Caco-2 (cell line): ENCODE data around the gene EXOC3. TPM values are rescaled to one million over a fixed set of nuclear protein-coding genes. Genes with fewer than 3 reads are reported as not detected.

Experiments used
- Bru-seq: library from RNA; stranded (reverse); fragments of 400-500 nt; gene quantifications from one replicate; lab custom pipeline; 2021; lab: Mats Ljungman, UMichigan
- BruChase-seq, 2 experiments: library from RNA; stranded (reverse); fragments of 400-500 nt; gene quantifications; one replicate each; lab custom pipeline; 2021; lab: Mats Ljungman, UMichigan
- BruUV-seq: library from RNA; stranded (reverse); fragments of 400-500 nt; replicated peaks from 2 replicates; lab custom pipeline; 2021; lab: Mats Ljungman, UMichigan
- CTCF ChIA-PET: fragments of 300-600 bp; sonication (Branson Sonifier 250); formaldehyde crosslinking; loops from one replicate; lab custom pipeline; 2022; ENCODE audit warnings: antibody characterized with exemption; lab: Charles Lee
- POLR2A ChIA-PET: fragments of 300-600 bp; sonication (Branson Sonifier 250); formaldehyde crosslinking; loops from one replicate; lab custom pipeline; 2022; ENCODE audit warnings: antibody characterized with exemption; lab: Charles Lee
- DNase-seq, 2 experiments: peaks; one replicate each; pipeline versions ENCODE4 v3.0.0 to v3.0.0-alpha.2; 2020 to 2022
- H3K27me3 ChIP-seq: replicated peaks from 2 replicates; pipeline ENCODE4 v1.6.0; 2011; ENCODE audit warnings: low read length; ENCODE audit not compliant: control insufficient read depth, insufficient read depth
- H3K36me3 ChIP-seq: 2 replicates; pipeline ENCODE4 v1.5.1; 2011; ENCODE audit warnings: low read length; ENCODE audit not compliant: control insufficient read depth, insufficient read depth
- H3K4me1 ChIP-seq: fragments of 250-450 bp; sonication (Bioruptor Pico); 2 replicates; pipeline ENCODE4 v1.5.1; 2020; ENCODE audit warnings: mild to moderate bottlenecking
- H3K4me3 ChIP-seq: 2 replicates; pipeline ENCODE4 v1.5.1; 2011; ENCODE audit warnings: low read depth, mild to moderate bottlenecking, control low read depth, low read length
- H3K9me3 ChIP-seq: fragments of 250-450 bp; sonication (Bioruptor Pico); 2 replicates; pipeline ENCODE4 v1.5.1; 2020; ENCODE audit warnings: mild to moderate bottlenecking, moderate library complexity
- H3K27ac Mint-ChIP-seq: one replicate; pipeline ENCODE4 v1.8.0; 2022; ENCODE audit warnings: mixed read lengths; ENCODE audit not compliant: unreplicated experiment
- H3K27me3 Mint-ChIP-seq: one replicate; pipeline ENCODE4 v1.8.0; 2022; ENCODE audit warnings: mixed read lengths; ENCODE audit not compliant: insufficient read depth, unreplicated experiment
- H3K36me3 Mint-ChIP-seq: one replicate; pipeline ENCODE4 v1.8.0; 2022; ENCODE audit warnings: mild to moderate bottlenecking, mixed read lengths; ENCODE audit not compliant: insufficient read depth, unreplicated experiment
- H3K4me1 Mint-ChIP-seq: one replicate; pipeline ENCODE4 v1.8.0; 2022; ENCODE audit warnings: low read depth, mixed read lengths; ENCODE audit not compliant: unreplicated experiment
- H3K4me3 Mint-ChIP-seq: one replicate; pipeline ENCODE4 v1.8.0; 2022; ENCODE audit warnings: mild to moderate bottlenecking, moderate library complexity, mixed read lengths; ENCODE audit not compliant: unreplicated experiment
- H3K9me3 Mint-ChIP-seq: one replicate; pipeline ENCODE4 v1.8.0; 2022; ENCODE audit warnings: mixed read lengths; ENCODE audit not compliant: unreplicated experiment
- intact Hi-C: fragments of 100-400 bp; cut with micrococcal nuclease; formaldehyde crosslinking; loops from one replicate; pipeline ENCODE4 v1.10.0; 2022; ENCODE audit not compliant: unreplicated experiment
- long read RNA-seq: library from polyadenylated mRNA; stranded (forward); transcript quantifications from one replicate; pipeline ENCODE4 v2.0.0, GENCODE V29; 2022
- total RNA-seq: library from RNA; stranded (reverse); gene quantifications from 2 replicates; pipeline ENCODE4 v1.2.3, GENCODE V29; 2022
- TF ChIP-seq, protein P1 (sequence below), 2 experiments: fragments of 200-600 bp in 1 of 2; IDR thresholded peaks; 1 replicate in 1 of 2; 2 replicates in 1 of 2; pipeline versions ENCODE4 v1.5.1 to v1.8.0; 2011 to 2022; ENCODE audit warnings: antibody characterized with exemption in 1 of 2, control low read depth in 1 of 2, inconsistent platforms in 1 of 2, low read depth in 1 of 2, low read length in 1 of 2, mild to moderate bottlenecking in 1 of 2, moderate library complexity in 1 of 2; ENCODE audit not compliant: insufficient read depth in 1 of 2, severe bottlenecking in 1 of 2, unreplicated experiment in 1 of 2

EXOC3 gene
- total RNA-seq, result 41.9 and 44.5 TPM in 2 replicates
- percentile 74 among the genes with signal in this experiment for Bru-seq, nascent RNA
- BruChase-seq, experiment 1, labeled RNA remaining after a 2-hour chase, result percentile 79 among the genes with signal in this experiment
- percentile 75 among the genes with signal in this experiment for BruChase-seq, experiment 2, labeled RNA remaining after a 6-hour chase
- long read RNA-seq, partial matches to known transcripts, result 3 of 8 reads
- long read RNA-seq, other reads (novel, unspliced or antisense), result 0 of 8 reads

DNA sequence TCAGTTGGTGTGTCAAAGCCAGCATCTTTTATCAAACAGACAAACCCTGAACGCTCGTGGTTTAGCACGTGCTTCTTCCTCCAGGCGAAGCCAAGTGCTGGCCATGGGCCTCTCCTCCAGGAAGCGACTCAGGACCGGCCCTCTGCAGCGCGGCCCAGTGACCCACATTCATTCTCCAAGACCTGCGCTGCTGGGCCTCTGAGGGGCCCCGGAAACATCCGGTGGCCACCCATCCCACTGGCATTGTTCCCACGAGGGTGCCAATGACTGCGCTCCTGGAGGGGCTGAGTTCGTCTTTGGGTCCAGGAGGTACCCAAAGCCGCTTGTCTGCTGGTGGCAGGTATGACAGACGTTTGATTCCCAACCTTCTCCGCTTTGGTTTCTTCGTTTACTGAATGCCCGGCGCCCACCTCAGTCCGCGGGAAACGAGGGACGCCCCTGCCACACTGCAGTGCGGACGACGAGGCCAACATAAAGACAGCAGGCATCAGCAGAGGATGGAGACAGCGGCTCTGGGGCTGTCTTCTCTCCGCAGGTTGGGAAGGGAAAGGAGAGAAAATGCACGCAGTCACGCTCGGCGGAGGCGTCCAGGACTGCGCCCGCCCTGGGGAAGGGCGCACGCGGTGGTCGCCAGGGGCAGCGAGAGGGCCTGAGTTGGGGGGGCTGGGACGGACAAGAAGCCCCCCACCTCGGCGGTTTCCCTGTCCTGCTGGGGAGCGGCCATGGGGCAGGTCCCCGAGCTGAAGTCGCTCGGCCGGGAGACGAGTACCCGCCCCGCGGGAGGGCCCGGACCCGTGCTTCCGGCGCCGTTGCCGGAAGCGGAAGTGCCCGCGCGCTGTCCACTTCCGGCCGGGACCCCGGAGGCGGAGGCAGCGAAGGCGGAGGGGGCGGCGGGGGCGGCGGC is at the start of gene EXOC3:
Gene EXOC3 (plus strand): TSS at position 842 of the 904 bp plus-strand sequence. CDS start 3,030 bp downstream, outside the sequence.
- Histone ChIP-seq H3K9me3 (no peaks in the 10 kb centered on the region), H3K4me1 (no peaks in the 10 kb centered on the region), H3K36me3 (peaks cover 4% of the 10 kb centered on the region), H3K27me3 (no peaks in the 10 kb centered on the region), H3K4me3 (peak within 1 kb of the TSS; percentile 97)
- POLR2A ChIA-PET, result no interaction called here
- peak; percentile 56 to 78 for DNase-seq
- TF ChIP-seq, protein P1, sequence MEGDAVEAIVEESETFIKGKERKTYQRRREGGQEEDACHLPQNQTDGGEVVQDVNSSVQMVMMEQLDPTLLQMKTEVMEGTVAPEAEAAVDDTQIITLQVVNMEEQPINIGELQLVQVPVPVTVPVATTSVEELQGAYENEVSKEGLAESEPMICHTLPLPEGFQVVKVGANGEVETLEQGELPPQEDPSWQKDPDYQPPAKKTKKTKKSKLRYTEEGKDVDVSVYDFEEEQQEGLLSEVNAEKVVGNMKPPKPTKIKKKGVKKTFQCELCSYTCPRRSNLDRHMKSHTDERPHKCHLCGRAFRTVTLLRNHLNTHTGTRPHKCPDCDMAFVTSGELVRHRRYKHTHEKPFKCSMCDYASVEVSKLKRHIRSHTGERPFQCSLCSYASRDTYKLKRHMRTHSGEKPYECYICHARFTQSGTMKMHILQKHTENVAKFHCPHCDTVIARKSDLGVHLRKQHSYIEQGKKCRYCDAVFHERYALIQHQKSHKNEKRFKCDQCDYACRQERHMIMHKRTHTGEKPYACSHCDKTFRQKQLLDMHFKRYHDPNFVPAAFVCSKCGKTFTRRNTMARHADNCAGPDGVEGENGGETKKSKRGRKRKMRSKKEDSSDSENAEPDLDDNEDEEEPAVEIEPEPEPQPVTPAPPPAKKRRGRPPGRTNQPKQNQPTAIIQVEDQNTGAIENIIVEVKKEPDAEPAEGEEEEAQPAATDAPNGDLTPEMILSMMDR (IDR thresholded peaks at IDR 0.05; ENCODE audit: insufficient read depth in 1 of 2, low read depth in 1 of 2, low read length in 1 of 2, severe bottlenecking in 1 of 2, unreplicated experiment in 1 of 2), result no peak
- TSS peak; percentile 86 for BruUV-seq
- Mint-ChIP-seq H3K9me3 (no peaks in the 10 kb centered on the region), H3K4me3 (peak within 1 kb of the TSS; percentile 89), H3K4me1 (no peaks in the 10 kb centered on the region), H3K27me3 (peaks cover 2% of the 10 kb centered on the region), H3K27ac (peak within 1 kb of the TSS; percentile 84), H3K36me3 (peaks cover 20% of the 10 kb centered on the region)
- intact Hi-C loops, result loop anchor here (10.0 kb wide), 1 partner anchor 172 kb away; the partner anchor contains the start of gene CEP72
- CTCF ChIA-PET, result no interaction called here

DNA sequence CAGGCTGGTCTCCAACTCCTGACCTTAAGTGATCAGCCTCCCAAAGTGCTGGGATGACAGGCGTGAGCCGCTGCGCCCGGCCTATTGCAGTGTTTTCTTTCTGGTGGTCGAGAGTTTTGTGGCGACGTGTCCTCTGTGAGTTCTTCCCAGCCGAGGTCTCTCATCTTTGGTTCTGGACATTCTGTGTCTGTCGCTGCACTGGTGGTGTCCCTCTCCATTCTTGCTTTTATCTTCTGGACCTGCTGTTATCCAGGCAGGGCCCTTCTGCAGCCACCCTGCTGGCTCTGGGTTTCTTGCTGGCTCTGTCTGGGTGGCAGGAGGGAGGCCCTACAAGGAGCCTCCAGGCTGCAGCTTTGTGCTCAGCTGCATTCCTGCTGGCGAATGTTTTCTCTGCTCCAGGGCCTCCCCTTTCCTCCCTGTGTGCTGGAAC is 49.1 kb upstream of the EXOC3 start:
- Histone ChIP-seq H3K27me3 (no peaks in the 10 kb centered on the region), H3K4me1 (no peaks in the 10 kb centered on the region), H3K9me3 (no peaks in the 10 kb centered on the region), H3K36me3 (no peaks in the 10 kb centered on the region), H3K4me3 (no peak overlapping the region)
- DNase-seq, result no peak
- TF ChIP-seq, protein P1 (IDR thresholded peaks at IDR 0.05; ENCODE audit: insufficient read depth in 1 of 2, low read depth in 1 of 2, low read length in 1 of 2, severe bottlenecking in 1 of 2, unreplicated experiment in 1 of 2), result no peak
- Mint-ChIP-seq H3K27ac (no peak overlapping the region), H3K9me3 (no peaks in the 10 kb centered on the region), H3K27me3 (no peaks in the 10 kb centered on the region), H3K36me3 (no peaks in the 10 kb centered on the region), H3K4me3 (no peak overlapping the region), H3K4me1 (no peaks in the 10 kb centered on the region)
- intact Hi-C loops, result no loop called here
- CTCF ChIA-PET, result no interaction called here
- no TSS peak for BruUV-seq
- POLR2A ChIA-PET, result no interaction called here

DNA sequence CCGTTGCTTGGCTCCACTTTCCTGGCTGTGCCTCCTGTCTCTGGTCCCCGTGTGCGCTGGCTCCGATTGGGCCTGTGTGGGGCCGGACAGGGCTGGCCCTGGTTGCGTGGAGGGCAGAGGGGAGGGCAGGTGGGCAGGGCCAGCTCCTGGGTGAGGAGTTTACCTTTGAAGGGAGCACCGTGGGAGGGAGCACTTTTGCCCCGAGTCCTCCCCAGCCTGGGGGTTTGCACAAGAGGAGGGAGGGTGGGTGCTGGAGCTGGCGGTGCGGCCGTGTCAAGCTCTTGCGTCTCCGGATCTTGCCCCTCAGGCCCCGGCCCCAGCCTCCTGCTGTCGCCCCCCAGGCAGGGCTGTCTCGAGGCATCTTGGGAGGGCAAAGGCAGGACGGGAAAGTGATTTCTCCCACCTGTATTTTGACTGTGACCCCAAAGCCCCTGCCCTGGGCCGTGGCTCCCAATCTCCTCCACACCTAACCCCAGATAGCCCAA is 48.3 kb upstream of the EXOC3 start:
- Mint-ChIP-seq H3K4me1 (no peaks in the 10 kb centered on the region), H3K27ac (no peak overlapping the region), H3K27me3 (no peaks in the 10 kb centered on the region), H3K36me3 (no peaks in the 10 kb centered on the region), H3K4me3 (no peak overlapping the region), H3K9me3 (no peaks in the 10 kb centered on the region)
- TF ChIP-seq, protein P1 (IDR thresholded peaks at IDR 0.05; ENCODE audit: insufficient read depth in 1 of 2, low read depth in 1 of 2, low read length in 1 of 2, severe bottlenecking in 1 of 2, unreplicated experiment in 1 of 2), result no peak
- Histone ChIP-seq H3K9me3 (no peaks in the 10 kb centered on the region), H3K36me3 (no peaks in the 10 kb centered on the region), H3K4me3 (no peak overlapping the region), H3K4me1 (no peaks in the 10 kb centered on the region), H3K27me3 (no peaks in the 10 kb centered on the region)
- BruUV-seq, result no TSS peak
- intact Hi-C loops, result no loop called here
- POLR2A ChIA-PET, result no interaction called here
- CTCF ChIA-PET, result interaction anchor here (0.8 kb wide), 1 partner anchor 20 kb away, joined by 3 read pairs; no protein-coding TSS in a partner anchor
- DNase-seq, result no peak
